Activated effector memory CD4-positive, alpha-beta T cell treated with Interleukin-2 at 50 U/mL for 16 hours (primary cell): ENCODE data around the gene COL5A1.

Source experiments
- DNase-seq: peaks from one replicate; pipeline ENCODE4 v3.0.0-alpha.2; 2020

The COL5A1 gene

DNA sequence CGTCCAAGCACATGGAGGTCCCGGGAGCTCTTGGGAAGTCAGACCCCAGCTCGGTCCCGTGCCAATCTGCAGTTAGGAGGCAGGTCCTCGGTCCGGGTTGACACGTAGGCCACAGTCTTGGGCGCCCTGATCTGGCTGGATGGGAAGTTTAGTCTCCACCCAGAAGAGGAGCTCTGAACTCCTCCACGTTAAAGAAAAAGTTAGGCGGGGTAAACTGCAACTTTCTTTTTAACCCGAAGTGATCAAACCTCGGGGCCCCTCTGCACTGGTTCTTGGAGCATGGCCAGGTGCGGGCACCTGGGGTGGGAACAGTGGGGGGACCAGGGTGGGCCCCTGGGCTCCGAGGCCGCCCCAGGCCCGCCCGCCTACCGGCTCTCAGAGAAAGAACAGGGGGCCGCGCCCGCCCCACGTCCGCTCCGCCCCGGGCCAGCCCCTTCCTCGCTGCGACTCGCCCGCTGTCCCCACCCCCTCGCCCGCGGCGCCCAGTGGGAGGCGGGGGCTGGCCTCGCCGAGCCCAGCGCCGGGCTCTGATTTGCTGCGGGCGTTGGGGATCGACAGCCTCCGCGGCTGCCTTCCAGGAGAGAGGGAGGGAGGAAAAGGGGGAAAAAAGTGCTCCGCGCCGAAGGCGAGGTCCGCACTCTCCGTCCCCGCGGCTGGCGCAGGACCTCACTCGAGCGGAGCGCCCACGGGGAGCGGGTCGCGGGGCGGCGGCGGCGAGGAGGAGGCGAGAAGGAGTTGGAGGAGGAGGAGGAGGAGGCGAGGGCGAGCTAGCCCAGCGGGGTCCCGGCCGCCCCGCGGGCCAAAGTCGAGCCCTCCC, at the start of gene COL5A1:
COL5A1 (plus strand) TSS at position 631 of the 817 bp plus-strand sequence. CDS start 385 bp downstream, outside the sequence.
- peak; percentile 39 for DNase-seq

DNA sequence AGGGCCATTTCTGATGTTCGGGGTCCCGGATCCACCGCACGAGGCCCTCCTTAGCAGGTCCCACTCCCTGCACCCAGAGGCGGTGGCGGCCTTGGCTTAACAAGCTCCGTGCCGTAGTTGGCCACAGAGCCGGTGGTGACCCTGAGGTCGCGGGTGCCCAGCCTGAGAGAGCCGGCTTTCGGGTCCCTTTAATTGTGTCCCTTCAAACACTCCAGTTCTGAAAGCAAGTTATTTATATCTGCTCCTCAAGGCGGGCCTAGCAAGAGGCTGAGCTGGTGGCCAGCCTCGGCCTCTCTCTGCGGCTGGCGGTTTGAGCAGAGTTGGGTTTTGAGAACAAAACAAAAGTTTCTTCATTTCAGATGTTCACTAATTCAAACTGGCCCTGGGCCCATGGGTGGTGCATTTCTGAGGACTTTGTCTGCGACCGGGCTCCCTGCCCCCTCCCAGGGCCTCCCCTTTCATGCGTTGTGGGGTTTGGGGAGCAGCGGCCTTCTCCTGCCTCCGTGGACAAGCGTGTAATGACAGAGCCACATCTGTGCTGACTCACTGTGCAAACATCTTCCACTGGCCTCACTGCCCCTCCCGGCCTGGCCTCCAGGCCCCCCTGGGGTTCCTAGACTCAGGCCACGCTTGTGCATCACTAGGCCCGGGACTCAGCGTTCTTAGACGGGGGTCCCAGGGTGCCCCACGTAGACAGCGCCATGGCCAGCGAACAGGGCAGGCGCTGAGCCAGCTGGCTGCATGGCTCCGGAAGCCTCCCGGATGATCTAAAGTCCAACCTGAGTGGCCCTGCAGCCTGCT, 49.4 kb upstream of the COL5A1 start:
- DNase-seq, result no peak

DNA sequence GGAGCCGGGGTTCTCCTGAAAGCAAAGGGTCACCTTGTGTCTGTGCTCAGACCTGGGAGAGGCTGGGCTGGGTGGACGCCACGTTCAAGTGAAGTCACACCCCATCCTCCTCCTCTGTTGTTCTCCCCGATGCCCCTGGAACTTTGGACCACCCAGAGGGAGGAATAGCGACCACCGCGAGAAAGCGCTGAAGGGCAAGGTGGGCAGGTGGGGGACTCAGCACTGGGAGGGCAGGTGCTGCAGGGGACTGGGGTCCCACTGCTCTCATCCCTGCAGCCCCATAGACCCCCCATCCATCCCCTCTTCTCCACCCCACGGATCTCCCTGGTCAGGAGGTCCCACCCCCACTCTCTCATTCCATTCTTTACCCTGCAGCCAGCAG, 48.8 kb upstream of the COL5A1 start:
- no peak for DNase-seq

DNA sequence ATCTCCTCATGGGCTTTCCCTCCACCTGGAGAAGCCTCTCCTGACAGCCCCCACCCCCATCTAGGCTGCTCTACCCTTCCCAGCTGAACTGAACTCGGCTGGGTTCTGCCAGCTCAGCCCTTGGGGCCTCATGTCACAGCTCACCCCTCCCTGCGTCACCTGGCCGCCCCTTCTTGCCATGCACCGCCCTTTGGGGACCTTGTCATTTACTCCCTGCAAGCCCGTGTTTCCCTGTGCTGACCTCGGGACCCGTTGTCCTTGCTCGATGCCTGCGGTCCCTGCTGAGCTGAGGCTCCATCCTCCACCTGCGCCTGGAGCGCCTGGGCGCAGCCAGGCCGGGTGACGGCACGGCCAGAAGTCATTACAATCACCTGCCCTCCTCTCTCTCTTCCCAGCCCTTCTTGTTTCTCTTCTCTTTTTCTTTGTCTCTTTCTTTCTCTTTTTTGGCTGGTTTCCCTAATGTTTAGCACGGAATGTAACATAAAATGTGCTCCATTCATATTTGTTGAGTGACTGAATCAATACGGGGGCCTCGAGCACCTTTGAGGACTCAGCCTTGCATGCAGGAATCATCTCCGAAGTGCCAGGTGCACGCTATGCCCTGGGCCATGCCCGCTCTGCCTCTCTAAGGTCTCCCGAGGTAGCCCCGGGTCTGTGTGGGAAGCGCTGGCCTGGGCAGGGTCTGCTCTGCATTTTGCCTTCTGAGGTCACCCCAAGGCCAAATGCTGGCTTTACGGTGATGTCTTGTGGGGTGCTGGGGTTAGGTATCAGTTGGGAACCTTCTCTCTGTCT, 48.1 kb upstream of the COL5A1 start:
- DNase-seq, result no peak

DNA sequence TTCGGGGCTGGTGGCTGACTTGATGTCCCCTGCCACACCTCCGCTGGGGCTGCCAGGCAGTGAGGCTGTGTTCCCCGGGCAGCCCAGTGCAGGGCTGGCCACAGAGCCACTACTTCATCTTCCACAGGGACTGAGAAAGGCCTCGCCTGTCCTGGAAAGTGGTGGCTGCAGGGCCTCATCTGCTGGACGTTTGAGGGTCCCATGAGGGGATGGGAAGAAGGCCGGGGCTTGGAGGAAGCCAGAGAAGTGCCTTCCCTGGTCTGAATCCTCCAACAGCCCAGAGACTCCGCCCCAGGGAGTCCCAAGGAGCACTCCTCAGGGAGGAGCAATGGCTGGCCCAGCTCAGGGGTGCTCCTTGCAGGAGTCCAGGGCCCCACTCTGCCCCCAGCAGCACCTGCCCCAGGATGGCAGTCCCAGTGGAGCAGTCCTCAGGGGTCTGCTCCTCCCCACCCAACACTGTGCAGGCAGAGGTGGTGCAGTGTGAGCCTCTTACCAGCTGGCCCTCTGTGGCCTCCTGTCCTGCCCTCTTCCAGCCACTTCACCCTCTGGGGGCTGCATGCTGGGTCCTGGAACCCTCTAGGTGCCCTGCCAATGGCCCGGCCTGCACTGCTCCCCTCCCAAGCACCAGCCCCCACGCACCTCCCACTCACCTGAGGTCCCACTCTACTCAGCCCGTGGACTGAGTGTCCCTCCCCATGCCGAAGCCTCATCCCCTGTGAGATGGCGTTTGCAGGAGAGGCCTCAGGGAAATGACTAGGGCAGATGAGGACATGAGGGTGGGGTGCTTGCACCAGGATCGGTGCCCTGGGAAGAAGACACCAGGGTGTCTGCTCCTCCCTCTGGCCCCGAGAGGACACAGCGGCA, 47.3 kb upstream of the COL5A1 start:
- DNase-seq, result no peak

DNA sequence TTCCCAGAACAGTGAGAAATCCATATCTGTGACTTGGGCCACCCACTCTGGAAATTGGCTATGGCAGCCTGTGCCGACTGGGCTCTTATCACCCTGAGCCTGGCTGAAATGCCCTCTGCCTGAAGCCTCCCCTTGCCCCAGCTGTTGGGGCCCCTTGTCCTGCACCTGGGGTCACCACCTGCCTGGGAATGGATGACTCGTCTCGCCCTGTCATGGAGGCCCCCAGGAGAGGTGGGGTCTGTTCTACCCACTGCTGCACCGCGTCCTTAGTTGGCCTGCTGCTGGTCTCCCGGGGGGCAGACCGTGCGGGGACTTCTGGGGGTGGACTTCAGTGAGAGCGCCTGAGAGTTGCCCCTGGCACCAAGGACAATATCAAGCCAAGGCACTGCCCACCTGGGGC, 46.6 kb upstream of the COL5A1 start:
- DNase-seq, result no peak

DNA sequence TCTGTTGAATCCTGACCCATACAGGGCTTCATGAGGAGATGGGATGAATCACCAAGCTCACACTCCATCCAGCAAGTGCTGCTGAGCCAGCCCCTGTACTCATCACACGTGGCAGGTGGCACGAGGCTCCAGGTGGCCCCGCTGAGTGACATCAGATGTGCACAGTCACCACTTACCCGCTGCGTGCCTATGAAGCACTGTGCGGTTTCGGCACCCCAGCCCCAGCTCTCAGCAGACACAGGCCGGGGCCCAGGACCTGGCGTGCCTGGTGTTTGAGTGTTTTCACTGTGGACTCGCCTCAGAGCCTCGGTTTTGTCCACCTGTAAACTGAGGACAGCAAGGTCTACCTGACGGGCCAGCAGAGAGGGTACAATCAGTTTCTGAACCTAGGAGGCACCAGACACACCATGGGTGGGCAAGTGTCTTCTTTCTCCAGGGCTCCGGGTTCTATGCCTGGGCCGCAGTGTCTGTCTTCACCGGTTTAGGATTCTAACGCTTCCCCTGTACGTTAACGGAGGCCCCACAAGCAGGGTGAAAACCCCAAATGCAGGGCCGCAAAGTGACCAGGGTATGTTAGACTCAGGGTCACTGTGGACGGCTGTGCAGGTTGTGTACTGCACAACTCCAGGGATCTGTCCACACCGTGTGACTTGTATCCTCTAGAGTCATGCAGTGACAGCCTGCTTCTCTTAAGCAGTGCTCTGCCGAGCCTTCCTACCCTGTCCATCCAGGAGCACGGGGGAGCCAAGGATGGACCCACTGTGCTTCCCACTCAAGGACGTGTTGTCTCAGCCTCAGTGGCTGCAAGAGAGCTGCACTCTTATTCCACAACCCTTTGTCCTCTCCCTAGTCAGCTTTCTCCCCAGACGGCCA, 44.3 kb upstream of the COL5A1 start:
- DNase-seq, result no peak

DNA sequence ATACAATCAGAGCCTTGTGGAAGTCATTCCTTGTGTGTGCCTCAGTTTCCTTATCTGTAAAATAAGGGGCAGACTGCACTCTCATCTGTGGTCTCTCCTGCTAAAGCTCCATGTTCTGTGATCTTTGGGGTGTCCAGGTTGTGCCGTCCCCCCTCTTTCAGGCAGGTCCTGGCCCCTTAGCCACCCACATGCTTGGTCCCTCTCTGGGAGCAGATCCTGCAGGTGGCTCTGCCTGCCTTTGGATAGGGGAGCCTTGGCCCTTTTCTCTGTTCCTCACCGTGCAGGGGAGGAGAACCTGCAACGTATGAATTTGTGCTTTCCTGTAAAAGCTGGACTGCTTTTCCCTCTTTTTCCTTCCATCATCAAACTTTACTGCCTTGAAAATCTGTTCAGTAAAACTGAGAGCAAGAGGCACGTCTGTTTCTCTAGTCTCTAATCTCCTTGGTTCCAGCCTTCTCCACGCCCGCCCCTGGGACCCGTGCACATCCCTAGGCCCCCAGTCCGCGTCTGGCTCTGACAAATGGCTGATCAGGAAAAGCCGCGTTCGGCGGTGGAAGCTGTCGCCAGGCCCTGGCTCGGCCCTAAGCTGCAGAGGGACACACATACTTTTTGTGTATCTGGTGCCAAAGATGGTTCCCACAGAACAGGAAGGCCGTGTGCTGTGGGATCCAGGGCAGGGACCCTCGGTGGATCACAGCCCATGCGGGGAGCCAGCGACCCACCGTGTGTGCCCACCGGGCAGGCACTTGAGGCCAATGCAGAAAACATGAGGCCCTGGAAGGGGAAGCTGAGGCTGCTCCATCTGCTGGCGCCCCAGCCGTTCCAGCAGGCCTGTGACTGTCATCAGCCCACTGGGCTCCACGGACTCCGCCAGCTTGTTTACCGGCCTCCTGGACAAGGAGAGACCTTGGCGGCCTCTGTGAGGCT, 43.4 kb upstream of the COL5A1 start:
- DNase-seq, result no peak

DNA sequence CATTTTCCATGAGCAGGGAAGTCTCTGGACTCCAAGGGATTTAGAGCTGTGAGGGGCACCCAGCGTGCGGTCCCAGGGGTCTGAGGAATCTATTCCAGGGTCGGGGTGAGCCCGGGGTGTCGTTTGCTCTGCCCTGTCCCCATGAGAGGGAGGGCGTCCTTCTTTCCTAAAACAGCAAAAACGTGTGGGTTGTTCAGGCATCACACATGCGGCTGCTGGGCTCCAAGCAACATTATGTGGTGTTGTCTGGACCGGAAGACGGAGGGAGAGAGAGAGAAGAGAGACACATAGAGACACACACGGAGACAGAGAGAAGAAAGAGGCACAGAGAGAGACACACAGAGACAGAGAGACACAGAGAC, 42.7 kb upstream of the COL5A1 start:
- no peak for DNase-seq

DNA sequence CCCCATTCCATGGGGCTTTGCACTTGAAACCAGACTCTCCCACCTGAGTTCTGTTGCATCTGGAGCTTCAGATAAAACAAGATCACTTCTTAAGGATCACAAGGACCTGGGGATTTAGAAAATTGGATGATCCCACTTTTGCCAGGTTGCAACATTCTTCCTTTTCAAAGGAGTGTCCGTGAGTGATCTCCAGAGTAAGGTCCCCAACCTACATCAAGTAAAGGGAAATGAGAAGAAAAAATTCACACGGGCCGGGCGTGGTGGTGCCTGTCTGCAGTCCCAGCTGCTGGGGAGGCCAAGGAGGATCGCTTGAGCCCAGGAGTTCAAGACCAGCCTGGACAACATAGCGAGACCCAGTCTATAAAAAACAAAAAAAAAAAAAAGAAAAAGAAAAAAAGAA, 41.2 kb upstream of the COL5A1 start:
- no peak for DNase-seq

DNA sequence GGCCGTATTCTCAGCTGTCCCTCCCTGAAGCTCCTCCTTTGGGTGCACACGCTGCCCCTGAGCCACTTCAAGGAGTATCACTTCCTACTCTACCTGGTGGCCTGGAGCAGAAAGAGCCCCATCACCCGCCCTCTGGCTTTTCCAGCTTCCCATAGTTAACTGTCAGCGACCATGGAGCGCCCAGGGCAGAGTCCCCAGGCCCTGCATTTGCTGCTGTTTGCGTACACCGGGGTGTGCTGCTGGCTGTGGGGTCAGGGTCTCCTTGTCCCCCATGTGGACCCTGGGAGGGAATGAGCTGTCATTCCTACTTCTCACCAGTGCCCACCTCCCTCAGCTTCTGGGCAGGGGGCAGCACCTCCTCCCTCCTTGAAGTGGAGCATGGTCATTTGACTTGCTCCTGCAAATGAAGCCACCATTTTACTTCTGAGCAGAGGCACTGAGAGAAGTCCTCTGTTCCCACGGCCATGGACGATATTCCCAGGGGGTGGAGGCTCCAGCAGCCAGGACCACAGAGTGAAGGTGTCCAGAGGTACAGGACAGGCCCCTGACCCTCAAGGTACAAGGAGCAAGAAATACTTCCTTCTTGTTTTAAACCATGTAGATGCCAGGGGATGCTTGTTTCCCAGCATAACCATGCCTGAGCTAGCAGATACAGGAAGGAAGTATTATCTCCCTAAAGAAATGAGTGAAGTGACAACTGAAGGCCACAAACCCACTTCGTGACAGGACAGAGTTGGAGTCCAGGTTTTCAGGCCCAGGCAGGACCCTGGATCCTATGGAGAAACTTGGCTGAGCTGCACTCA, 40.6 kb upstream of the COL5A1 start:
- DNase-seq, result no peak

DNA sequence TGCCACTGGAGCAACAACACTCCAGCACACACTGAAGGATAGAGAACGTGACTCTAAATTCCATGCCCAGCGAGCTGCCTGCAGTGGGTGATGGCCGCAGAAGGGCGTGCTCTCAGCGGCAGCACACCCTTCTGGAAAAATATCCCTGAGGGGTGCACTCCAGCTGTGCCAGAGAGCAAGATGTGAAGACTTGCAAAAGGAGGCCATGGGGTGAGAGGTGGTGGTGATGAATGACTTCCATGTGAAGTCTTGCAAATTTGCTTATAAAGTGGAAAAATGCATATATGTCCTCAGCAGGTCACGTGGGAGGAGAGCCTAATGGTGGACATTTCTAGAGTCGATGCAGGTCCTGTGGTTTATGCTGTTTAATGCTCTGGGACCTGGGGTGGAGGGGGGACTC, 39.8 kb upstream of the COL5A1 start:
- DNase-seq, result no peak

DNA sequence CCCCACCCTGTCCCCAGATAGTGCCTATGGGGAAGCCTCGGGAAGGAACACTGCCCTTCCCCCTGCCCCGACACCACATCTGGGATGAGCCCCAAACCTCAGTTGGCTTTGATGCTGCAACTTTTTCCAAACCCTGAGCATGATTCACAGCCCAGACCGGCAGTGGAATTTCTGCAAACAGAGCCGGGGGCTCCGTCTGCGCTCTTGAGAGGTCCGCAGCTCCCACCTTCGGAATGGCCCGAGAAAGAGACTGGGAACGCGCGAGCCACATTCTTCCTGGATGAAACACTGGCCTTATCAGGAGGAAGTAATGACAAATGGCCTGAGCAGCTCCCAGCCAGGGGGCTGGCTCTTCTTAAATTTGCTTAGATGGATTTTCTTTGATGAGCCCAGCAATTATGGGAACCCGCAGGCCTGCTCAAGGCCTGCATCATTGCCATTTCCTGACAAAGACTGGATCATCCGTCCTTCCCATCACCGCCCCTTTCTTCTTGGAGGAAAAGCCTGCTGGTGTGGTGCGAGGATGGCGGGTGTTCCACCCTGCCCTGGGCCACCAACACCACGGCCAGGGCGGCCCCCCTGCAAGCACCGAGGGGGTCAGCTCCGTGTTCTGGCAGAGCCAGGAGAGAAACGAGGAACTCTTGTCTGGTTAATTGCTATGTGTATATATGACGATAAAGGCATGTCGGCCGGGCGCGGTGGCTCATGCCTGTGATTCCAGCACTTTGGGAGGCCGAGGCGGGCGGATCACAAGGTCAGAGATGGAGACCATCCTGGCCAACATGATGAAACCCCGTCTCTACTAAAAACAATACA, 38.8 kb upstream of the COL5A1 start:
- DNase-seq, result no peak

DNA sequence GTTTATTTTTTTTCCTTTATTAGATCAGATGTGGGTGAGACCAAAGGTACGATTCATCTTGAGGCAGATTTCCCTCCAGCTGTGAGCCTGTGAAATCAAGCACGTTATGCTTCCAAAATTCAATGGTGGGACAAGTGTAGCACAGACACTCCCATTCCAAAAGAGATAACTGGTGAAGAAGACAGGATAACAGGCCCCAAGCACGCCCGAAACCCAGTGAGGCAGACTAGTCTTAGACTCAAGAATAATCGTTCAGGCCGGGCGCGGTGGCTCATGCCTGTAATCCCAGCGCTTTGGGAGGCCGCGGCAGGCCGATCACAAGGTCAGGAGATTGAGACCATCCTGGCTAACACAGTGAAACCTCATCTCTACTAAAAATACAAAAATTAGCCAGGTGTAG, 36.8 kb upstream of the COL5A1 start:
- no peak for DNase-seq

DNA sequence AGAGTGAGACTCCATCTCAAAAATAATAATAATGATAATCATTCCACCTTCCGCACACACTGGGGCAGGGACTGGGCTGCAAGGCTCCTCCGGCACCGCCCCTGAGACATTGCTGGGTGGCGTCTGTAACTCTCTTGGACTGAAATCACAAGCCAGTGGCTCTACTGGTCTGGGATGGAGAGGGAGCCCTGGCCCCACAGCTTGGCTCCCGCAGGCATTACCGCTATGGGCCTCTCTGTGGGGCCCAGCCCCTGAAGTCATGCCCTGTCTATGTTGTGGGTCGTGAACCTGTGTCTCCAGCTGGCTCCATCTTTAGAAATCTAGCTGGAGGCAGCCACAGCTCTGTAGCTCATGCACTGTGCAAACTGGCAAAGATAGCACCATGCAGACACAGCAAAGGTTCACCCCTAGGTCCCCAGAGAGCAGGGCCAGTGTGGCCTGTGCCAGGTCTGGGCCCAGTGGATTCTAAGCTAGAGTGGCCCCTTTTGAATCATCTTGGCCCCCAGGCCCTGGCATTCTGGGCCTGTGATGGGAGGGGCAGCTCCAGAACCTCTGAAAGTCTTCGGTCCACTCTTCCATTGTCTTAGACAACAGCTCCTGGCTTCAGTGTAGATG, 36.1 kb upstream of the COL5A1 start:
- no peak for DNase-seq

DNA sequence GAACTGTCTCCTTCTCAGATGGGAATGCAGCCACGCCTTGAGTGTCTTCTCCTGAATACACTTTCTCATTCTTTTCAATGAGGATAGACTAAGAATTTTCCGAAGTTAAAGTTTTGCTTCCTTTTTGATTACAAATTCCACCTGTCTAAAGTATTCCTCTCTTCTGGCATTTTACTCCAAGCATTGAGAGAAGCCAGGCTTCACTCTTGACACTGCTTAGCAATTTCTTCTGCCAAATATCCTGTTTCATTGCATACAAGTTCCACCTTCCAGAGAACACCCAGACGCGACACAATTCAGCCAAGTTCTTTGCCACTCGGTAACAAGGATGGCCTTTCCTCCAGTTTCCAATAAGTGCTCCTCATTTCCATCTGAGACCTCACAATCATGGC, 35.6 kb upstream of the COL5A1 start:
- DNase-seq, result no peak

DNA sequence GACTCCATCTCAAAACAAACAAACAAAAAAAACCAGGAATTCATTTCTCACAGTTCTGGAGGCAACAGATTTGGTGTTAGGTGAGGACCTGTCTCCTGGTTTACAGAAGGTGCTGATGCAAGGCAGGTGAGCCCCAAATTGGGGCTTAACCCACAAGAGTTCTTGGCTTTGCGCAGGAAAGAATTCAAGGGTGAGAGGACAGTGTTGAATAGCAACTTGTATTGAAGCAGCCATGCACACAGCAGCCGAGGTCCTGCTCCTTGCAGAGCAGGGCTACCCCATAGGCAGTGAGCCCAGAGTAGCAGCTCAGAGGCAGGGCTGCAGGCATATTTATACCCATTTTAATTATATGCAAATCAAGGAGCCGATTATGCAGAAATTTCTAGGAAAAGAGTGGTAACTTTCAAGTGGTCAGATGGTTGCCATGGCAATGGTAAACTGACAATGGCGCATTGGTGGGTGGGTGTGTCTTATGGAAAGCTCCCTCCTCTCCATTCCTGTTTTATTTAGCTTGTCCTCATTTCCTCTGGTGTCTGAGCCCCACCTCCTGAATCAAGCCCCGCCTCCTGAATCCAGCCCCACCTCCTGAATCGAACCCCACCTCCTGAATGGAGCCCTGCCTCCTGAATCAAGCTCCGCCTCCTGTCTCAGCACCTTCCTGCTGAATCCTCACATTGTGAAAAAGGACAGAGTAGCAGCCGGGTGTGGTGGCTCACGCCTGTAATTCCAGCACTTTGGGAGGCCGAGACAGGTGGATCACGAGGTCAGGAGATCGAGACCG, 34.5 kb upstream of the COL5A1 start:
- DNase-seq, result no peak
